GM18858 (cell line): ENCODE data around the gene PLXDC2.

Source experiments
- ATAC-seq: cut with Tn5 transposase; IDR thresholded peaks from one replicate; pipeline ENCODE4 v1.9.1; 2021; ENCODE audit not compliant: unreplicated experiment

The PLXDC2 gene

DNA sequence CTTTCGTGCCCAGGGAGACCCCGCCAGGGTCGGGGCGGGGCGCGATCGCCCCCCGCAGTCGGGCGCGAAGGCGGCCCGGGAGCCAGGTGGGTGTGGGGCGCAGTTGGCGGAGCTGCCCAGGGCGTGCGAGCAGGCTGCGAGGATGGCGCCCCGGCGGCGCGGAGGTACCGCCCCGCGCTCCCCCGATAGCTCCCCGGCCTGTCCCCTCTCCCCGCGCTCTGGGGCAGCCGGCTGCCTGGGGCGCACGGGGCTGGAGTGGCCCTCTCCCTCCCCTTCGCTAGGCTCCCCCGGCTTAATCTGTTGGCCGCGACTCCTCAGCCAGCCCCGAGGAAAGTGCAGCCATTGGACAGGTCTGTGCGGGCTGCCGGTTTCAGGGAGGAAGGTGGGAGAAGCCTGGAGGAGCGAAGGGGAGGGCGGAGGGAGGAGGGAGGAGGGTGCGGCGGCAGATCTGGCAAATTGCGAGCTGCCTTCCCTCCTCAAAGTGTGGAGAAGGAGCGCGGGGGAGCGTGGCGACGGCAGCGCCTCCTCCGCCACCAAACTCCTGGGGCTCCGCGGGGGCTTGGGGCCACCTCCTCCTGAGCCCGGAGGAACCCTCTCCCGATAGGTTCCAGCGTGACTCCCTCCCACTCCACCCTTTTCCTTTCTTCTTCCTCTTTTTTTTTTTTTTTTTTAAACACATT lies 361 bp upstream of the PLXDC2 start:
- ATAC-seq = no peak

DNA sequence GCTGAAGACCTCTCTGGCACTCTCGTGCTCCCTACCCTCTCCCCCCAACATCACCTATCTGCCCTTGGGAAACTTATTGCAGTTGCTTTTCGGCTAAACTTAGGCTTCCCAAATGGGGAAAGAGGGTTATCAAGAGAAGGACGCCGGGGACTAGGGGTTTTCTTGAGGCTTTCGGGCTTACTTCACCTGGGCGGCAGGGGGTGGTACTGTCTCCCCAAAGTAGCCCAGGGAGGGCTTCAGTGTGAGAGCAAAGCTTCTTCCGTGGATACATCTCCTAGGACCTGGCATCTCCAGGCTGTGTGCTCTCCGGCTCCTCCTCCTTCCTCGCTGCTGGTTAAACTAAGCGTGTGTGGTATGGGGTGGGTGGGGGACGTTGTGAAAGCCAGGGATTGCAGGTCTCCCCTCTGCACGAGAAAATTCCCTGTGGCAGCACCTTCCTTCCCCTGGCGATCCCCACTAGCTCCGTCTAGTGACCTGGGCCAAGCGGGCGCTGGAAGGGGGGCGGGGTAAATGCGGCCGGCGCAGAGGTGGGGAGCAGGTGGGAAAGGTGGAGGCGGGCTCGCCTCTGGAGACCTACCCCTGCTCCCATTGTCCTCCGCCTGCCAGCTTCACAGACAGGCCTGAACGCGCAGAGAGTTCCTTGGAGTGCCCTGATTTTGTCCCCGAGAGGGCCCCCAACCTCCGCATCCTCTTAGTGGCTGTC lies 1.1 kb downstream of the PLXDC2 start:
- no peak for ATAC-seq

- no peak for ATAC-seq
Measured at GRCh38 chr10:19818876-19819275, 2.6 kb downstream of the PLXDC2 start.

- peak; percentile 44 for ATAC-seq
Measured at GRCh38 chr10:19819419-19820033, 3.3 kb downstream of the PLXDC2 start.

DNA sequence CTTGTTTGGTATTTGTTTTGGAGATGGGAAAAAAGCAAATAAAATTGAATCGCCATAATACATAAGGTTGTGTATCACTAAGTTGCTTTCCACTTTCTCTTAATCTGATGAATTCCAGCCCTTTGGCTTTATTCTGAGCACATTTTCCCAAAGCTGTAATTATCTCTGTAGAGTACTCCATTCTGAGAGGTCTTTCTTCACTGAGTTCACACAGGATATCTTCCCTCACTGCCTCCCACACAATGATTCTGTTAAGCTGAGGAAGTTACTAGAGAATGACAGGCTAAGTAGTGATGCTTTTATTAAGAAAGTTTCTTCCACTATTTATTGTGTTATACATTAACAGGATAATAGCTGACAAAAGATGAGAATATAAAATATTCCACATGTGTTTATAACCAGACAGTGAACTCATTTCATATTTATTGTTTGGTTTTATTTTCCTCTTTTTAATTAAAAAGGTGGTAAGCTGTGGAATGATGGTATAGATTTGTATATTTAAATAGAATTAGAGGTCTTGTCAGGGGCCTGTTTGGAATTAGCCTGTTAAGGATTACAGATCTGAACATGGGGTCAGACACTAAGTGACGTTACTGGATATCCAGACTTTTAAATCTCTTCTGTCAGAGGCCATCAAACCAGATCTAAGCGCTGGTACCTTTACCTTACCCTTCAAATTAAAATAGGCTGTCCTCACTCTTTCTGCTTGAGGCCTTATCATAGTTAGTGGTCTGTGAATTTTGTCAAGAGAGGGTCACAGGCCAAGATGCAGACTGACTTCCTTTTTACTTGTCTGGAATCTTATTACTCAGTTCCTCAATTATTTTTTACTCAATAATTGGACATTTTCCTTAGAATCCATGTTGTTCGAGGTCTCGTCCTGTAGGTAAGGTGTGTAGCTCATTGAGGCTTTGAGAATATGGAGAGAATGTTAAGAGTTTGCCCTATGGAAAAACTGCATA lies 8.4 kb downstream of the PLXDC2 start:
- no peak for ATAC-seq

GRCh38 chr10:19825700-19826099 lies 9.5 kb downstream of the PLXDC2 start:
- no peak for ATAC-seq

GRCh38 chr10:19826712-19827111 lies 10.5 kb downstream of the PLXDC2 start:
- ATAC-seq = no peak

- ATAC-seq = no peak
Measured at GRCh38 chr10:19828278-19829049, 12.2 kb downstream of the PLXDC2 start.

DNA sequence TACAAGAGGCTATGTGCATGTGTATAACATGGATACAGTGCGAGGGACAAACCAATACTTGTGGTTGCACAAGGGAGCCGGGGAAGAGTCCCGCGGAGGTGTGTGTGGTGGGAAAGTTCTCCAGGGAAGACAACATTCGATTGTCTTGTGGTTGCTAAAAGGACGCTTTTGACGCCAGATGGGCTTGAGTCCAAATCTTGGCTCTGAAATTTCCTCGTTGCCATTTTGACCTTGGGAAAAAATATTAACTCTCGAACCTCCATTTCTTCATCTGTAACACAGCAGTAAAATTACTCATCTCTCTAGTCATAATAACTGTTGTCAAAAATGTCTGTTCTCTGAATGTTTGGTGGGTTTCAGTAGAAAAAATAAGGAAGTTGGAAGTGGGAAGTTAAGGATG lies 16.5 kb downstream of the PLXDC2 start:
- no peak for ATAC-seq

DNA sequence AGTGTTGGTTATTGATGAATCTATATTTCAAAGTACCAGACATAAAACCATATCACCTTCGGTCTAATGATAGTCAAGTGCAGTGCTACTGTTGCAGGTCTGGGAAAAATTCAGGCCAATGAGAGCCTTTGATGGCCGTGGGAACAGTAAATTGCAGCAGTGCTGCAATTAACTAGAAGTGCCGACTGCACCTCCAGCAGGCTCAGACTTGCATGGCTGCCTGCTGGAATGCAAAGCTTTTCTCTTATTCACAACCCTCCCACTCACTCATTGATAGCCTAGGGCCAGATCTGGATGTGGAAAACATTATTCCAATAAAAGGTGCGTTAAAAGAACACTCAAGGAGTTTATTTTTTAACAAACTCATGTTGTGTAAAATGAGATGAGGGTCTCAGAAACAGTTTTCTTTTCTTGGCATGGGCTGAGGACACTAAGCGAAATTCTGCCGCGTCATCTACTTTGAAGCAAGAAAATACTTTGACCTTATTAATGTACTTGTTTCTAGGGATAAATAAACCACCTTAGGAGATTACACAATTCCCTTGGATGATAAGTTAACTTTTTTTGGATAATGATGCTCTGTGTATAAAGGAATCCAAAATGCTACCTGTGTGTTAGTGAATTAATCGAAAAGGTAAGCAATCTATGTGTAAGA lies 17.1 kb downstream of the PLXDC2 start:
- ATAC-seq = no peak

GRCh38 chr10:19835952-19836351 lies 19.7 kb downstream of the PLXDC2 start:
- no peak for ATAC-seq

DNA sequence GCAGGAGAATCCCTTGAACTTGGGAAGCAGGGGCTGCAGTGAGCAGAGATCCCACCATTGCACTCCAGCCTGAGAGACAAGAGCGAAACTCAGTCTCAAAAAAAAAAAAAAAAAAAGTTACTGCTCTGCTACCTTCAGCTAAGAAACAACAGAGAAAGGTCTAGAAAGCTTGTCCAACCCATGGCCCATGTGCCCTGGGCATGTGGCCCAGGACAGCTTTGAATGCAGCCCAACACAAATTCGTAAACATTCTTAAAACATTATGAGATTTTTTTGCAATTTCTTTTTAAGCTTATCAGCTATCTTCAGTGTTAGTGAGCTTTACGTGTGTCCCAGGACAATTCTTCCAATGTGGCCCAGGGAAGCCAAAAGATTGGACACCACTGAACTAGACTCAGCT lies 22.9 kb downstream of the PLXDC2 start:
- no peak for ATAC-seq

- ATAC-seq = no peak
Measured at GRCh38 chr10:19839552-19839951, 23.3 kb downstream of the PLXDC2 start.

DNA sequence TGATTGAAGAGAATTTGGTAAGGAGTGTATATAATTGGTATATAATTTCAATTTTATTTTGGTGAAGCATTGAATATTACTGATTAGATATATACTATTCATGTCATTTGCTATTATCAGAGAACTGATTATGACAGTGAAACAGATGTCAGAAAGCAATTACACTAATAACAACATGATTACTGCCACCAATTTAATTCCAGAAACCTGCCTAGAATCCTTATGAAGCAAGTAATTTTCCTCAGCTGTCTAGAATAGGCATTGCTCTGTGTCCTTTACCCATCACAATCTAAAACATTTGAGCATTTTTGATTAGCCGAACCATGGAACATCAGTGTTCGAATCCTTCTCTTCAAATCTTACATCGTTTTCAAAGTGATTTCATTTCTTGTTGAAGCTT lies 24.5 kb downstream of the PLXDC2 start:
- ATAC-seq = no peak

- ATAC-seq = no peak
Measured at GRCh38 chr10:19843487-19843886, 27.3 kb downstream of the PLXDC2 start.

GRCh38 chr10:19845503-19846368 lies 29.5 kb downstream of the PLXDC2 start:
- ATAC-seq = no peak

GRCh38 chr10:19847321-19847720 lies 31.1 kb downstream of the PLXDC2 start:
- no peak for ATAC-seq

GRCh38 chr10:19848226-19848985 lies 32.2 kb downstream of the PLXDC2 start:
- ATAC-seq = no peak
